ENCODE results near the gene PPP6R3.

The PPP6R3 gene

DNA sequence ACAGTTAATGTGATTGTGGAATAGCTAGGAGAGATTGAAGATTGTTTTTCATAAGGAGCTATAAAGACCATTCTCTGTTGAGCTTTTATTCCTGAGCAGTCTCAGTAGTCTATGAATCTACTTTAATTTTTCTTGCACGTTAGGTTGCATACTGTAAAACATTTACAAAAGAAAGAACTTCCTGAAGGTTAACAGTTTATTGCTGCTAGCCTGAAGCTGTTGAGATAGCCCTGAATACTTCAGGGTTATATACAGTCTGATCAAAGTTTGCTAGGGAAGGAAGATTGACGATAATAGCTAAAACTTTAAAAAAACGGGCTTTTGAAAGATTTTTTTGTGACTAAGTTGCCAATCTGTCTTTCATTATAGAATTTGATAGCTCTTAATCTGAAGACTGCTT is 64.8 kb downstream of the PPP6R3 start:
- no peak for TF ChIP-seq EZH2 (IDR thresholded peaks at IDR 0.05; ENCODE audit: borderline replicate concordance, low read depth, low read length, severe bottlenecking)
- TF ChIP-seq, protein P1, sequence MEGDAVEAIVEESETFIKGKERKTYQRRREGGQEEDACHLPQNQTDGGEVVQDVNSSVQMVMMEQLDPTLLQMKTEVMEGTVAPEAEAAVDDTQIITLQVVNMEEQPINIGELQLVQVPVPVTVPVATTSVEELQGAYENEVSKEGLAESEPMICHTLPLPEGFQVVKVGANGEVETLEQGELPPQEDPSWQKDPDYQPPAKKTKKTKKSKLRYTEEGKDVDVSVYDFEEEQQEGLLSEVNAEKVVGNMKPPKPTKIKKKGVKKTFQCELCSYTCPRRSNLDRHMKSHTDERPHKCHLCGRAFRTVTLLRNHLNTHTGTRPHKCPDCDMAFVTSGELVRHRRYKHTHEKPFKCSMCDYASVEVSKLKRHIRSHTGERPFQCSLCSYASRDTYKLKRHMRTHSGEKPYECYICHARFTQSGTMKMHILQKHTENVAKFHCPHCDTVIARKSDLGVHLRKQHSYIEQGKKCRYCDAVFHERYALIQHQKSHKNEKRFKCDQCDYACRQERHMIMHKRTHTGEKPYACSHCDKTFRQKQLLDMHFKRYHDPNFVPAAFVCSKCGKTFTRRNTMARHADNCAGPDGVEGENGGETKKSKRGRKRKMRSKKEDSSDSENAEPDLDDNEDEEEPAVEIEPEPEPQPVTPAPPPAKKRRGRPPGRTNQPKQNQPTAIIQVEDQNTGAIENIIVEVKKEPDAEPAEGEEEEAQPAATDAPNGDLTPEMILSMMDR (IDR thresholded peaks at IDR 0.05; ENCODE audit: borderline replicate concordance, extremely low read depth, low read length, poor library complexity, severe bottlenecking): no peak
- Histone ChIP-seq H3K4me2 (ENCODE audit: insufficient read depth, low read length) (no peak overlapping the region), H3K36me3 (ENCODE audit: insufficient read depth, low read length) (peaks cover 96% of the 10 kb centered on the region), H4K20me1 (ENCODE audit: insufficient read depth, low read length) (peaks cover 57% of the 10 kb centered on the region), H2AFZ (ENCODE audit: low read depth, low read length) (no peak overlapping the region), H3K27me3 (ENCODE audit: insufficient read depth, low read length, poor library complexity) (no peaks in the 10 kb centered on the region), H3K9me3 (ENCODE audit: insufficient read depth, low read length, severe bottlenecking) (no peaks in the 10 kb centered on the region), H3K27ac (ENCODE audit: low read length) (no peak overlapping the region), H3K79me2 (ENCODE audit: insufficient read depth, low read length) (peaks cover 98% of the 10 kb centered on the region), H3K9ac (ENCODE audit: low read depth, low read length) (no peak overlapping the region), H3K4me3 (ENCODE audit: low read depth in 1 of 2, low read length in 2 of 2) (no peak overlapping the region), H3K4me1 (ENCODE audit: insufficient read depth, low read length) (no peaks in the 10 kb centered on the region)
- ATAC-seq (ENCODE audit: insufficient read depth, low read depth) (no peak), DNase-seq (no peak)

GRCh38 chr11:68525930-68526329 is 65.4 kb downstream of the PPP6R3 start:
- ATAC-seq (ENCODE audit: insufficient read depth, low read depth) (no peak), DNase-seq (no peak)
- H3K4me2 ChIP-seq (ENCODE audit: insufficient read depth, low read length): no peak overlapping the region
- peaks cover 57% of the 10 kb centered on the region for H4K20me1 ChIP-seq (ENCODE audit: insufficient read depth, low read length)
- TF ChIP-seq, protein P1 (IDR thresholded peaks at IDR 0.05; ENCODE audit: borderline replicate concordance, extremely low read depth, low read length, poor library complexity, severe bottlenecking): no peak
- TF ChIP-seq EZH2 (IDR thresholded peaks at IDR 0.05; ENCODE audit: borderline replicate concordance, low read depth, low read length, severe bottlenecking): no peak
- H3K27me3 ChIP-seq (ENCODE audit: insufficient read depth, low read length, poor library complexity): no peaks in the 10 kb centered on the region
- no peaks in the 10 kb centered on the region for H3K9me3 ChIP-seq (ENCODE audit: insufficient read depth, low read length, severe bottlenecking)
- H3K4me1 ChIP-seq (ENCODE audit: insufficient read depth, low read length): no peaks in the 10 kb centered on the region
- peaks cover 96% of the 10 kb centered on the region for H3K36me3 ChIP-seq (ENCODE audit: insufficient read depth, low read length)
- H2AFZ ChIP-seq (ENCODE audit: low read depth, low read length): no peak overlapping the region
- H3K4me3 ChIP-seq (ENCODE audit: low read depth in 1 of 2, low read length in 2 of 2): no peak overlapping the region
- no peak overlapping the region for H3K27ac ChIP-seq (ENCODE audit: low read length)
- H3K79me2 ChIP-seq (ENCODE audit: insufficient read depth, low read length): peaks cover 98% of the 10 kb centered on the region
- no peak overlapping the region for H3K9ac ChIP-seq (ENCODE audit: low read depth, low read length)

- peaks cover 93% of the 10 kb centered on the region for H3K36me3 ChIP-seq (ENCODE audit: insufficient read depth, low read length)
- DNase-seq: no peak
Observed at GRCh38 chr11:68527585-68527984, 67.0 kb downstream of the PPP6R3 start.

More at GRCh38 chr11:68527585-68527984, 67.0 kb downstream of the PPP6R3 start:
- peaks cover 62% of the 10 kb centered on the region for H4K20me1 ChIP-seq (ENCODE audit: insufficient read depth, low read length)
- no peak overlapping the region for H3K4me2 ChIP-seq (ENCODE audit: insufficient read depth, low read length)
- H3K9me3 ChIP-seq (ENCODE audit: insufficient read depth, low read length, severe bottlenecking): no peaks in the 10 kb centered on the region
- no peaks in the 10 kb centered on the region for H3K4me1 ChIP-seq (ENCODE audit: insufficient read depth, low read length)
- TF ChIP-seq, protein P1 (IDR thresholded peaks at IDR 0.05; ENCODE audit: borderline replicate concordance, extremely low read depth, low read length, poor library complexity, severe bottlenecking): no peak
- no peak for TF ChIP-seq EZH2 (IDR thresholded peaks at IDR 0.05; ENCODE audit: borderline replicate concordance, low read depth, low read length, severe bottlenecking)
- no peaks in the 10 kb centered on the region for H3K27me3 ChIP-seq (ENCODE audit: insufficient read depth, low read length, poor library complexity)
- peaks cover 99% of the 10 kb centered on the region for H3K79me2 ChIP-seq (ENCODE audit: insufficient read depth, low read length)
- no peak overlapping the region for H3K27ac ChIP-seq (ENCODE audit: low read length)
- ATAC-seq (ENCODE audit: insufficient read depth, low read depth): no peak
- H2AFZ ChIP-seq (ENCODE audit: low read depth, low read length): no peak overlapping the region
- no peak overlapping the region for H3K9ac ChIP-seq (ENCODE audit: low read depth, low read length)
- H3K4me3 ChIP-seq (ENCODE audit: low read depth in 1 of 2, low read length in 2 of 2): no peak overlapping the region
